Activated CD4-positive, alpha-beta T cell treated with anti-CD3 and anti-CD28 coated beads, Interleukin-2, amount 10 ng/mL, durations not matched to agents 7 days and 5 days (primary cell): ENCODE measurements around the gene SEMA3G. TPM values are rescaled to one million over a fixed set of nuclear protein-coding genes. Genes with fewer than 3 reads are reported as not detected.

Source experiments
- CTCF ChIA-PET: fragments of 350-600 bp; sonication (Branson Sonifier 250); formaldehyde crosslinking; loops from one replicate; lab custom pipeline; 2021; ENCODE audit warnings: antibody characterized with exemption; lab: Charles Lee
- POLR2A ChIA-PET: fragments of 350-600 bp; sonication (Branson Sonifier 250); formaldehyde crosslinking; loops from one replicate; lab custom pipeline; 2021; ENCODE audit warnings: antibody characterized with exemption; lab: Charles Lee
- DNase-seq: peaks from one replicate; pipeline ENCODE4 v3.0.0-alpha.2; 2020
- H3K27ac Mint-ChIP-seq: one replicate; pipeline ENCODE4 v1.8.0; 2021; ENCODE audit warnings: mild to moderate bottlenecking, moderate library complexity, mixed read lengths
- H3K27me3 Mint-ChIP-seq: one replicate; pipeline ENCODE4 v1.8.0; 2021; ENCODE audit warnings: mixed read lengths
- H3K36me3 Mint-ChIP-seq: one replicate; pipeline ENCODE4 v1.8.0; 2021; ENCODE audit warnings: low read depth, mixed read lengths
- H3K4me1 Mint-ChIP-seq: one replicate; pipeline ENCODE4 v1.8.0; 2021; ENCODE audit warnings: mixed read lengths
- H3K4me3 Mint-ChIP-seq: one replicate; pipeline ENCODE4 v1.8.0; 2021; ENCODE audit warnings: mild to moderate bottlenecking, moderate library complexity, mixed read lengths
- H3K9me3 Mint-ChIP-seq: one replicate; pipeline ENCODE4 v1.8.0; 2021; ENCODE audit warnings: mixed read lengths
- total RNA-seq, 2 experiments: library from RNA; stranded (reverse); gene quantifications; one replicate each; pipeline ENCODE4 v1.2.3, GENCODE V29; 2021

Gene SEMA3G
- total RNA-seq, 2 experiments from 2014 or later: 0.15 TPM; not detected in 1

DNA sequence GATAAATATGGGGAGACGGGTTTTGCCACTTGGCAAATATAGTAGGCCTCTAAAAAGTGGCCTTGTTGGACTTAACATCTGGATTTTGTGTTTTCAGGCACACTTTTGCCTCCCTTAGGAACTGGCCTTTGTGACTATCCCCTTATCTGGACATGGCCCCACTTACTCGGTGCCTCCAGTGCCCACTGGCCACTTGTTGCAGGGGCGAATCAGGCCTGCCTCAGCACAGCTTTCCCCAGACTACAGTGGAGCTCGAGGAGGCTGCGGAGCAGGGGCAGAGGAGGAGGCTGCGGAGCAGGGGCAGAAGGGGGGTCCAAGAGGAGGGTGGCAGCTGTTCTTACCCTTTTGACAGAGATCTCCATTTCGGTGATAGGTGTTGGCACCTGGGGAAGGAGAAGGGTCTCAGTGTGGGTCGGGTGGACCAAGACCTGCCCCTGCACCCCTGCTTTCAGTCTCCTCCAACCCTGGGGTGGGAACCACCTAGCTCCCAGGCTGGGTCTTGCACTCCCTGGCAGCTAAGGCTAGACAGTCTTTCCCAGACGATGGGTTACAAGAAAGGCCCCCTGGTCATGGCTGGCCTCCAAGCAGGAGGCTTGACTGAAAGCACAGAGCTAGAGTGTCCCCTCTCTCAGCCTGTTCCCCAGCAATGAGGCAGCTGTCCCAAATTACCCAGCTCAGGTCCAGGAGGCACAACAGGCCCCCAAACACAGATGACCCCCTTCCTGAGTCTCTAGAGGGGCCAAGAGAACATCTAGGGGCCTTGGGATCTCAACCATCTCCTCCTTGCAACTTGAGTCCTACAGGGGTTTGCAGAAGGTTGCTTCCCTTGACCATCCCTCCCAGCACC lies 6.1 kb downstream of the SEMA3G start:
- CTCF ChIA-PET: interaction anchor here (0.7 to 1.5 kb wide), 7 partner anchors 10 to 220 kb away, joined by 3 to 5 read pairs (median 4); partner anchors contain the start of gene TNNC1
- Mint-ChIP-seq H3K4me3 (no peak overlapping the region), H3K4me1 (no peaks in the 10 kb centered on the region), H3K27ac (no peak overlapping the region), H3K36me3 (no peaks in the 10 kb centered on the region), H3K27me3 (no peaks in the 10 kb centered on the region), H3K9me3 (no peaks in the 10 kb centered on the region)
- POLR2A ChIA-PET: no interaction called here
- DNase-seq: no peak

DNA sequence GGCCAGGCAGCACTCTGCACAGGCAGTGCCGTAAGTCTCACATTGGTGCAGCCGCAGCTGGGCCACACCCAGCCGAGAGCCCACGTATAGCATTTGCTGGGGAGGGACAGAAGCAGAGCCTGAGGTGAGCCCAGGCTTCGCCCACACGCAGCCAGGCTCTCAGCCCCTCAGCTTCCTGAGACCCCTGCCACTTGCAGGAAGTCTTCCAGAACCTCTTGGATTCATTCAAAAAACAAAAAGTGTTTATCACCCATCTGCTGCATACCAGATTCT lies 6.9 kb downstream of the SEMA3G start:
- no peak overlapping the region for H3K4me3 Mint-ChIP-seq
- ChIA-PET POLR2A (no interaction called here), CTCF (interaction anchor here (0.9 to 1.5 kb wide), 2 partner anchors 11 to 26 kb away, joined by 3 to 5 read pairs; no protein-coding TSS in a partner anchor)
- H3K9me3 Mint-ChIP-seq: no peaks in the 10 kb centered on the region
- no peaks in the 10 kb centered on the region for H3K4me1 Mint-ChIP-seq
- no peak for DNase-seq
- H3K27me3 Mint-ChIP-seq: no peaks in the 10 kb centered on the region
- no peaks in the 10 kb centered on the region for H3K36me3 Mint-ChIP-seq
- no peak overlapping the region for H3K27ac Mint-ChIP-seq

DNA sequence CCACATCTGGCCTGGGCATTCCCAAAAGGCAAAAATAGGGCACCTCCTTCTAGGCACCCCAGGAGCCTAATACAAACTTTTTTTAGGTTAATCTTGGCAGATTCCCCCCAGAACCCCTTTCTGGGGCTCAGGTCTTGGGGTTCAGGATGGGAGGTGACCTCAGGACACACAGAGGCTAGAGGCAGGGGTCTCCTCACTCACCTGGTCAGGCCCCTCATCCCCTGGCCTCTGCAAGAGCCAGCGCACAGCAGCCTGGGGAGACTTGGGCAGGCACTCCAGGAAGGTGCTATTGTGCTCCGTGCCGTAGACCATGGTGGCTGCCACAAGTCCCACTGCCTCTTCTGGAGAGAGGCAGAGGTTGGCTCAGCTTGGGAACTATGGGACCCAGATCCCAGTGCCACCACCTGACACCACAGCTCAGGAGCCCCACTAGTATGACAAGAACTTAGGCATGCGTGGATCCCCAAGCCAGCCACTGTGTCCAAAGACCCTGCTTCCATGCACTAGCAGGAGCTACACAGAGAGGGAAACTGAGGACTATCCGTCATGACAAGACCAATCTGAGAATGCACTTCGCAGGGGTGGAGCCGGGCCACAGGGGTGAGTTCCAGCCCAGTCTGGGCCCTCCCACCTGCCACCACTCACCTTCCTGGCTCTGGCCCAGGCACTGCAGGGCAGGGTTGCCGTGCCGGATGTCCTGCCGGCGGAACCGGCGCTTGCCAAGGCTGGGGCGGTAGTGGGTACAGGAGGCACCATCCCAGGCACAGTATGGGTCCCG lies 7.4 kb downstream of the SEMA3G start:
- Mint-ChIP-seq H3K27ac (no peak overlapping the region), H3K27me3 (no peaks in the 10 kb centered on the region), H3K36me3 (no peaks in the 10 kb centered on the region), H3K4me3 (no peak overlapping the region), H3K9me3 (no peaks in the 10 kb centered on the region), H3K4me1 (no peaks in the 10 kb centered on the region)
- POLR2A ChIA-PET: no interaction called here
- DNase-seq: no peak
- CTCF ChIA-PET: interaction anchor here (0.9 to 1.5 kb wide), 2 partner anchors 10 to 25 kb away, joined by 3 to 5 read pairs; no protein-coding TSS in a partner anchor

DNA sequence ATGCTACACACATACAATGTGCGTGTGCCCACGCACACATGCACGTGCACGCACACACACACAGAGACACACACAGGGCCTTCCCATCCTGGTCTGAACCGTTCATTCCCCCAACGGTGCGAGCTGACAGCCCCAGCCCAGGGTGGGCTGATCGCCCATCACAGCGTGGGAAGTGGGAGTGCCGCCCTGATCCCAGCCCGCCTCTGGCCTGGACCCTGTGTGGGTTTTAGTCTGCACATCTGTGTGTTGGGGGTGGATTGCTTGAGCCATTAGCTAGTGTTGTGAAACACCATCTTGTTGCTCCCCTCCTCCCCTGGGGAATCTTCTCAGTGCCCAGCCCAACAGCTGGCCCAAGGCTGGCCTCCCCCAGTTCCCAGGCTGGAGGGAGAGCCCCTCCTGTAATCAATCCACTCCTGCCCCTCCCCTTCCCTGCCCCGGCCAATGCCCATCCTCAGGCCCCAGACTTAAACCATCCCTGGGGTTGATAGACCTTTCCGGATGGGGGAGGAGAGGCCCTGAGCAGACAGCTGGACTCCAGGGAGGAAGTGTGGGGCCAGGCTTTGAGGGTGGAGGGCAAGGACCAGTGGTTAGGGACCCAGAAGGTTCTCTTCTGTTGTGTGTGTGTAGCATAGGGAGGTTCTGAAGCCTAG lies 8.3 kb downstream of the SEMA3G start:
- Mint-ChIP-seq H3K4me3 (no peak overlapping the region), H3K36me3 (no peaks in the 10 kb centered on the region)
- CTCF ChIA-PET: interaction anchor here (1.4 to 1.9 kb wide), 2 partner anchors 9 to 45 kb away, joined by 3 to 5 read pairs; no protein-coding TSS in a partner anchor

DNA sequence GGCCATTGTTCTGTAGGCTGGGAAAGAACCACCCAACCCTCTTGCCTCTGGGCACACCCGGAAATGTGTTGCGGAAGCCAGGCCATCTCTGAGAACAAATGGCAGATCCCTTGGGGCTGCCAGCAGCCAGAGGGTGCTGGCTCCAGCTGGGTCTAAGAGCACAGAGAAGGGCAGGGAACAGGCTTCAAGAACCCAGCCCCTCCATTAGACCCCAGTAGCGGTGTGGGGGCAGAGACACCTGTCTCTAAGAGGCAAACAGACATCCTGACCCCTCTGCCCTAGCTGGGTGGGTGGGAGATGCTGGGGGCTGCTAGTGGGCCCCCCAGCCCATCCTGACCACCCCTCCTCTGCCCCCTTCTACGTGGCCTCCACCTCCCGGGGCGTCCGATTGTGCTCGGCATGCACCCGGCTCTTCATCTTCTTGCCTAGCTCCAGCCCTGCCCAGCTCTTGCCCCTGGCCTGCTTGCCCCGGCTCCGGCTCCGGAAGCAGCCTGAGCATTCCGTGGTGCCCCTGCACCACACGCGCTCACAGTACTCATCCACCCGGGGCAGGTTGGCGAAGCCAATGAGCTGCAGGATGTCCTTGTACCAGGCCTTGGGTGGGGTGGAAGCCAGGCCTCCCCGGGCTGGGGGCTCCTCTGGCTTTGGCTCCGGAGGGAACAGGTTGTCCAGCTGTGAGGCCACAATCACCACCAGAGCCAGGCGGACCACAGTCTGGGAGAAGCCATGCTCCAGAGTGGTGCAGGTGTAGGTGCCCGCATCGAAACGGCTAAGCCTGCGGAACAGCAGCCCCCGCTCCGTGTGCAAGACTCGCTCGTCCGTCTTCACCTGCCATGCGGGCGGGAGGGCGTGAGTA lies 9.4 kb downstream of the SEMA3G start:
- Mint-ChIP-seq H3K36me3 (no peaks in the 10 kb centered on the region), H3K27ac (no peak overlapping the region), H3K27me3 (no peaks in the 10 kb centered on the region), H3K4me1 (peaks cover 1% of the 10 kb centered on the region), H3K4me3 (no peak overlapping the region), H3K9me3 (no peaks in the 10 kb centered on the region)
- no peak for DNase-seq
- ChIA-PET POLR2A (no interaction called here), CTCF (interaction anchor here (1.1 to 1.9 kb wide), 3 partner anchors 11 to 47 kb away, joined by 3 to 5 read pairs (median 4); no protein-coding TSS in a partner anchor)

More for the DNA sequence above, 8.3 kb downstream of the SEMA3G start:
- Mint-ChIP-seq H3K27me3 (no peaks in the 10 kb centered on the region), H3K27ac (no peak overlapping the region), H3K9me3 (no peaks in the 10 kb centered on the region), H3K4me1 (peaks cover 1% of the 10 kb centered on the region)
- DNase-seq: no peak
- POLR2A ChIA-PET: no interaction called here

DNA sequence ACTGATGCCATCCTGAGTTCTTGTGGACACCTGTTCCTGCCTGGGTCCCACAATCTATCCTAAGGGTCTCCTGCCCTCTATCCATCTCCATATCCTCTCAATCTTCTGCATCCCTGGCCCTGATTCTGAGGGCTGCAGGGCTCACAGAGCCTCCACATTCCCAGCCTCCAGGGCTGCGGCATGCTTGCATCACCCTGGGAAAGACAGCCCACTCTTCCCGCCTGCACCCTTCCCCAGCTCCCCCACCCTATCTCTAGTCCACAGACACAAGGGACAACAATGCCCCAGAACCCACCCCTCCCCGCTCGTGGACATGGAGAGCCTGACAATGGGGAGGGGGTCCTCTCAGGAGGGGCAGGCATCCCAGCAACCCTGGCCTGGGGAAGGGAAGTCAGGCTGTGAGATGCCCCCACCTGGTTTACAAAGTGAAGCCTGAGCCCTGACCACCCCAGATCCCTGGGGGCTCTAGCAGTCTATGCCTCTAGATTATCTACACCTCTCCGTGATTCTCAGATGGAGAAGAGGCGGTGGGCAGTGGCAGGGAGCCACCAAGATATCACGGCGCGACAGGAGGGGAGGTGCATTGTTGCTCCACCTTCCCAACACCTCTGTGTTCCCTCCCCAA lies 10.3 kb downstream of the SEMA3G start:
- ChIA-PET POLR2A (no interaction called here), CTCF (no interaction called here)
- H3K27ac Mint-ChIP-seq: no peak overlapping the region
- no peak for DNase-seq
- H3K27me3 Mint-ChIP-seq: no peaks in the 10 kb centered on the region
- no peak overlapping the region for H3K4me3 Mint-ChIP-seq
- no peaks in the 10 kb centered on the region for H3K36me3 Mint-ChIP-seq
- peaks cover 1% of the 10 kb centered on the region for H3K4me1 Mint-ChIP-seq
- no peaks in the 10 kb centered on the region for H3K9me3 Mint-ChIP-seq

DNA sequence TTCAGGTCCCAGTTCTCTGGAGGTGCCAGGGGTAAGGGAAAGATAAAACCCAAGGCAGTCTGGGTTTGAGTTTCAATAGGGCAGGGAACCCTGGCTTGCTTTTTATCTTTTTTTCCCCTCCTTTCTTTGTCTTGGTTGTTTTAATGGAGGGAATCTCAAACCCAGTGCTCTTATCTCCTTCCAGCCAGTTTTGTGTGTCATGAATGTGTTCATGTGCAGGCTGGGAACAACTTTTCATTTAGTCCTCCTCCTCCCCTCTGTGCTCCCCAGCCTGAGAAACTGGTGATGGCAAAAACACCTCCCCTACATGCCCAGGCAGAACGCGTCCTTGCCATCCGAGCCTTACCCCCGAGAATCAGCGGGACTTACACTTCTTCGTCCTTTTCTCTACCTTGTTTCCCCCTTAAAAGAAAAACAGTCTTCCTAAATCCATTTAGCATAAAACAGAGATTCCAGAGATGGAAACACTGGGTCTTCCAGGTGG lies 10.9 kb downstream of the SEMA3G start:
- H3K4me1 Mint-ChIP-seq: peaks cover 1% of the 10 kb centered on the region
- CTCF ChIA-PET: interaction anchor here (1.2 to 1.3 kb wide), 2 partner anchors 11 to 13 kb away, joined by 3 to 5 read pairs; partner anchors contain the start of gene SEMA3G
- H3K4me3 Mint-ChIP-seq: no peak overlapping the region
- no peaks in the 10 kb centered on the region for H3K9me3 Mint-ChIP-seq
- no peak overlapping the region for H3K27ac Mint-ChIP-seq
- H3K27me3 Mint-ChIP-seq: no peaks in the 10 kb centered on the region
- no peak for DNase-seq
- no peaks in the 10 kb centered on the region for H3K36me3 Mint-ChIP-seq
- POLR2A ChIA-PET: no interaction called here

DNA sequence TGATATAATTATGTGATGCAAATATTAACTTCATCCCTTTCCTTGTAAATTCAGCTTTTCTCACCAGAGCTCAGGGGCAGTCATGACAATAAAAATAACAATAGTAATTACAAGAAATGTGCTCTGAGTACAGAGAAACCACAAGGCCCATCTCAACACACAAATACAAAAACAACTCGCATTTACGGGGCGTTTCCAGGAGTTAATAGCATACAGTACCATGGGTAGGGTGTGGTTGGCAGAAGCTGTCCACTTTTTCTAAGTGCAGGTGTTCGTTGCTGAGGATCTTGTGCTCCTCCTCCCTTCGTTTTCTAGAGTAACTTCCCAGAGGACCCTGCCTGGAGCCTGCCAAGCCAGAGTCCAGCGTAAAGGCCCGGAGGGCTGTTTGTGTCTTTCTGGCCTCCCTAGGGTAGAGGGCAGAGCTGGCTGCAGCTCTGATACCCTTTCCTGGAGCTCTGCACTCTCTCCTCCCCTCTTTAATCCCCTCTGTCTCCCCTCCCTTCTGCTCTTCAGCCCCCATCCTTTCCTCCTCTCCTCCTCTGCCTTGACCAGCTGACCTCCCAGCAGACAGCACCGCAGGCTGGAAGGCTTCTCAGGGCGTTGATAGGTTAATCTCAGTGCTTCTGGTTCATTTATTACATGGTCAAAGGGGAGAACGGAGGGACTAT lies 11.4 kb downstream of the SEMA3G start:
- no peaks in the 10 kb centered on the region for H3K9me3 Mint-ChIP-seq
- POLR2A ChIA-PET: no interaction called here
- H3K27ac Mint-ChIP-seq: no peak overlapping the region

DNA sequence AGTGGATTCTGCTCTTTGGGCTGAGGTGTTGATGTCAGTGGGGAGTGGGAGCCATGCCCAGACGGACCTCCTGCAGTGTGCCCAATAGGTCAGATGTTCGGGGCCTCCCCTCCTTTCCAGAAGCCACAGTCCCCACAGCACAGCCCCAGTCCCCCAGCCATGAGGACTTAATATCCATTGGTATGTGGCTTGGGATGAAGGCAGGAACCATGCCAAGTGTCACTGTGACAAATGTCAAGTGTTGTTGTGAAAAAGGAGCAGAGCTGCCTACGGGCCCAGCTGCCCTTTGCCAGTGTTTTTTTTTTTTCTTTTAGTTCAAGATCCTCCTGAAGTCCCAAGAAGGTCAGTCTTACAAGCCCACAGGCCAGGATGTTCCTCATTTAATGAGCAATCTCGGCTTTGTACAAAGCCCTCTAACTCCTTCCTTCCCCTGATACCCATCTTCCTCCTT lies 12.2 kb downstream of the SEMA3G start:
- H3K36me3 Mint-ChIP-seq: no peaks in the 10 kb centered on the region
- DNase-seq: no peak
- peaks cover 1% of the 10 kb centered on the region for H3K4me1 Mint-ChIP-seq
- CTCF ChIA-PET: interaction anchor here (0.7 to 1.3 kb wide), 4 partner anchors 12 to 20 kb away, joined by 3 to 5 read pairs (median 4); partner anchors contain the start of gene SEMA3G
- no peak overlapping the region for H3K4me3 Mint-ChIP-seq
- H3K27ac Mint-ChIP-seq: no peak overlapping the region
- peaks cover 6% of the 10 kb centered on the region for H3K27me3 Mint-ChIP-seq
- POLR2A ChIA-PET: no interaction called here
- no peaks in the 10 kb centered on the region for H3K9me3 Mint-ChIP-seq

More for the DNA sequence above, 11.4 kb downstream of the SEMA3G start:
- CTCF ChIA-PET: interaction anchor here (0.6 to 1.3 kb wide), 3 partner anchors 12 to 215 kb away, joined by 3 to 5 read pairs (median 4); partner anchors contain the start of gene SEMA3G
- no peak for DNase-seq
- peaks cover 1% of the 10 kb centered on the region for H3K4me1 Mint-ChIP-seq
- peaks cover under 1% of the 10 kb centered on the region for H3K27me3 Mint-ChIP-seq
- no peak overlapping the region for H3K4me3 Mint-ChIP-seq
- H3K36me3 Mint-ChIP-seq: no peaks in the 10 kb centered on the region

DNA sequence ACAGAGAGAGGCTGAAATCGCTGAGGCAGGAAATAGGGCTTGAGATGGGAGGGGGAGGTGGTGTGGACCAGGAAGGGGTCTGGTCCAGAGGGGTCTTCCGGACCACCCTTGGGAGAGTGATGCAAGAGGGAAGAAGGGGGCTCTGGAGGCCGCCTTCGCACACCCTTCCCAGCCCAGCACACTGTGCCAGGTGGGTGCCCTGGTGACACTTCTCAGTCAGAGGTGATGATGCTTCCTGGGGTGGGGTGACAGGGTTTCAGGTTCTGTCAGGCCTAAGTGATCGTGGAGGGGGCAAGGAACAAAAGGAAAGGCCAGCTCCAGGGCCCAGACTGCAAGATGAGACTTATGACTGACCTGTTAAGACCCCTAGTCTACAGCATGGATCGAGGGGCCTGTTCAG lies 12.7 kb downstream of the SEMA3G start:
- ChIA-PET CTCF (interaction anchor here (0.7 to 2.5 kb wide), 4 partner anchors 13 to 20 kb away, joined by 3 to 13 read pairs (median 4); partner anchors contain the start of gene SEMA3G), POLR2A (no interaction called here)
- Mint-ChIP-seq H3K27ac (no peak overlapping the region), H3K9me3 (no peaks in the 10 kb centered on the region), H3K27me3 (peaks cover 6% of the 10 kb centered on the region), H3K36me3 (no peaks in the 10 kb centered on the region), H3K4me1 (peaks cover 1% of the 10 kb centered on the region), H3K4me3 (no peak overlapping the region)
- no peak for DNase-seq
